GM18517 (cell line): Measurements from ENCODE around the gene PHF8.

Experiments
- ATAC-seq: cut with Tn5 transposase; IDR thresholded peaks from one replicate; pipeline ENCODE4 v1.9.1; 2021; ENCODE audit warnings: mild to moderate bottlenecking, moderate library complexity; ENCODE audit not compliant: unreplicated experiment

The PHF8 gene

DNA sequence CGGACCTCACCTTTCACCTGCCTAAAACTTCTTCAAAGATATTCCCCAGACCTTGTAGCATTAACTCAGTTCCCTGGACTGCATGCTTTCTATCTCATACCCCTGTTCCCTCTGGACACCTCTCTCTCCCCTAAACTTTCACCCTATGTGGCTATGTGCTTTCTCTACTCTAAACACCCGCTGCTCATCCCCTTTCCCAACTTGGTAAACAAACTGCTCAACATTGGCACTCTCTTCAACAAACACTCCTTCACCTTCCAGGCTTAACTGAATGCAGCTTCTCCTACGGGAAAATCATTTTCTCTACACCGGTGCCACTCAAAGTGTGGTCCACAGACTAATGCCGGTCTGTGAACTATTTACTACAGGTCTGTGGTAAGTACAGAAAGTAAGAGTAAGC, 19.9 kb downstream of the PHF8 start:
- no peak for ATAC-seq

DNA sequence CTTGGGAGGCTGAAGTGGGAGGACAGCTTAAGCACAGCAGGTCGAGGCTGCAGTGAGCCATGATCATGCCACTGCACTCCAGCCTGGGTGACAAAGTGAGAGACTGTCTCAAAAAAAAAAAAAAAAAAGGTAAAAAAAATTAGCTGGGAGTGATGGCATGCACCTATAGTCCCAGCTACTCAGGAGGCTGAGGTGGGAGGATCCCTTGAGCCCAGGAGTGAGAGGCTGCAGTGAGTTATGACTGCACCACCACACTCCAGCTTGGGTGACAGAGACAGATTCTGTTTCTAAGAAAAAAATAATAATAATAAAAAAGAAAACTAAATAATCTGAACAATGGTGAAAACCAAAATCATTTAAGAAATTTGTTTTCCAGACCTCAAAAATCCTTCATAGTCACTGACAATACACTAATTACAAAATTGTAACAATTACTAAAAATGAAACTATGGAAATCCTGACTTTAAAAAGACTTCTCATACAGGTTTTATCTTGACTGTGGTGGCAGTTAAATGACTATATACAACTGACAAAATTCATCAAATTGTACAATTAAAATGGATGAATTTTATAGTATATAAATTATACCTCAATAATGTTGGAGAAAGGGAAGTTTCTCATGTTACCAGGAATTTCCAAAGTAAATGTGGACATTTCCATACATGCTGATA, 31.3 kb downstream of the PHF8 start:
- no peak for ATAC-seq

DNA sequence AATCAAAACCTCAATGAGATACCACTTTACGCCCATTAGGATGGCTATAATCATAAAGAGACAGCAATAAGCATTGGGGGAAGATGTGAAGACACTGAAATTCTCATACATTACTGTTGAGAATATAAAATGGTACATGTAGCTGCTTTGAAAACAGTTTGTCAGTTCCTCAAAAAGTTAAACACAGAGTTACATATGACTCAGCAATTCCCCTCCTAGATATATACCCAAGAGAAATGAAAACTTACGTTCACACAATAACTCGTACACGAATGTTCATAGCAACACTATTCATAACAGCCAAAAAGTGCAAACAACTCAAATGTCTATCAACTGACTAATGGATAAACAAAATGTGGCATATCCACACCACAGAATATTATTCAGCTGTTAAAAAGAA, 36.6 kb downstream of the PHF8 start:
- ATAC-seq: no peak

DNA sequence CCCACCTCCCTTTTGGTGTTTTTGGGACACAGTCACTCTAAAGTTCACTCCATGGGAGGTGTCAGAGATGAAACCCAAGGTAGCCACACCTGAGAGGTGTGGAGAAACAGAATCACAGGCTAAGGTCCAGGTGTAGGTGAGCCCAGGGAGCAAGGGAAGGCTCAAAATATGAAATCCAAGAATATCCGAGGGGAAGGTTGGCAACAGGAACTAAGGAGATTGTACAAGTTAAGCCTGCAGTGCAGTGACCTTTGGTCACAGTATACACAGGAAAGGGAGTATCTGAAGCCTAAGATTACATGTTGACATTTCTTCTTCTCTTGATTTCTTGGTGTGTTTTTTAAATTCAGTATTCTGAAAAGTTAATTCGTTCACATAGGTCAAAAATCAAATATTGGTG, 46.5 kb downstream of the PHF8 start:
- ATAC-seq: no peak

DNA sequence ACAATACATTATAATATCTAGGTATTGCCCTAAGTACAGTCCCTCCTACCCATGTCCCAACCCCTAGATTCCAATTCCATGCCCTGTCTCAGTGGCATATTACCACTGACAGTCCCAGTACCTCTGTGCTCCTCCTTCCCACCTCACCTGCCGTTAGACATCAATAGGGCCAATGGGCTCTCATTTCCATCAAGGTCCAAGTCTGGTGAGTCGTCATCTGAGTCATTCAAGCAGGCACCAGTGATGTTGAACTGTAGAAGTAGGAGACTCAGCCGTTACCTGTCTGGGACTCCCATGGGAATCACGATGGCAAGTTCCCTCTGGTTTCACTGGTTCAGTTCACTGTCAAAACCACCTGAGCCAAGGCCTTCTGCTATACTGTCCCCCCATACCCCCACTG, 51.7 kb downstream of the PHF8 start:
- no peak for ATAC-seq

DNA sequence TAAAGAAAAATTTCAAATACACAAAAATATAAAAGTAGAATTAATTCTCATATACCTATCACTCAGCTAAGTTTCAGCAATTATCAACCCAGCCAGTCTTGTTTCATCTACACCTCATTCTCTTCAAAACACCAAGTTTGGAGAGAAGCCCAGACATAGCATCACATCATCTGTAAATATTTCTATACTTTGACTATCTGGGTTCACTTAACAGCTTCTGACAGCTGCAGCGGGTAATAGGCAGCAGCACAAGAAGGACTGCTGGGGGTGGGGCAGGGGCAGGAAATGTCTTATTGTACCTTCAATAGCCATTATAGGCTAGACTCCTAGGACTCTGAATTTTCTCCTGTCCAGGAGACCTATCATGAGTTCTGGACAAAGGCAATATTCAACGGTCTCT, 54.1 kb downstream of the PHF8 start:
- ATAC-seq: no peak

DNA sequence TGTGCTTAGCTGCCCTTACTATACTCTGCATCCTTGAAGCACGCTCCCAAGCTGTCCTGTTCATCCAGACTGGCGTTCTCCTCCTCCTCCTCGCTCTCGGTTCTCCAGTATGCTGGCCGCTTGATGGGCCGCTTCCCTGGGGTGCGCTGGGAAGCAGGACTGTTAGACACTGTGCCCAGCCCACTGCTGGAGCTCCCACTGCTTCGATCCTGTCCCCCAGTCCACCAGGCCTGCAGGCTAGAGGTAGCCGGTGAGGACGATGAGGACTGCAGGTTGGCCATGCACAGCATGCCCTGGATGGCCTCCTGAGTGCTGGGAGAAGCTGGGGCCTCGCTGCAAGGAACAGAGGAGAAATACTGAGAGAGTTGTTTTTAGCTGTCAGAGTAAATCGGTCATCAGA, 59.4 kb downstream of the PHF8 start:
- ATAC-seq: no peak

DNA sequence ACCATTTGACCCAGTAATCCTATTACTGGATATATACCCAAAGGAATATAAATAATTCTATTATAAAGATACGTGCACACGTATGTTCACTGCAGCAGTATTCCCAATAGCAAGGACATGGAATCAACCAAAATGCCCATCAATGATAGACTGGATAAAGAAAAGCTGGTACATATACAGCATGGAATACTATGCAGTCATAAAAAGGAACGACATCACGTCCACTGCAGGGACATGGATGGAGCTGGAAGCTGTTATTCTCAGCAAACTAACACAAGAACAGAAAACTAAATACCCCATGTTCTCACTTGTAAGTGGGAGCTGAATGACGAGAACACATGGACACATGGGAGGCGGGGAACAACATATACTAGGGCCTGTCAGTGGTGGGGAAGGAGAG, 69.7 kb downstream of the PHF8 start:
- ATAC-seq: no peak

DNA sequence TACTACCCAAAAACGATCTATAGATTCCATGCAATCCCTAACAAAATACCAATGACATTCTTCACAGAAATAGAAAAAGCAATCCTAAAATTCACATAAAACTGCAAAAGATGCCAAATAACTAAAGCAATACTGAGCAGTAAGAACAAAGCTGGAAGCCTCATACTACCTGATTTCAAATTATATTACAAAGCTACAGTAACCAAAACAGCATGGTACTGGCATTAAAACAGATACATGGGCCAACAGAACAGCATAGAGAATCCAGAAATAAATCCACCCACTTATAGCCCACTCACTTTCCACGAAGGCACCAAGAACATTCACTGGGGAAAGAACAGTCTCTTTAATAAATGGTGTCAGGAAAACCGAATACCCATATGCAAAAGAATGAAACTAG, 74.7 kb downstream of the PHF8 start:
- ATAC-seq: no peak

DNA sequence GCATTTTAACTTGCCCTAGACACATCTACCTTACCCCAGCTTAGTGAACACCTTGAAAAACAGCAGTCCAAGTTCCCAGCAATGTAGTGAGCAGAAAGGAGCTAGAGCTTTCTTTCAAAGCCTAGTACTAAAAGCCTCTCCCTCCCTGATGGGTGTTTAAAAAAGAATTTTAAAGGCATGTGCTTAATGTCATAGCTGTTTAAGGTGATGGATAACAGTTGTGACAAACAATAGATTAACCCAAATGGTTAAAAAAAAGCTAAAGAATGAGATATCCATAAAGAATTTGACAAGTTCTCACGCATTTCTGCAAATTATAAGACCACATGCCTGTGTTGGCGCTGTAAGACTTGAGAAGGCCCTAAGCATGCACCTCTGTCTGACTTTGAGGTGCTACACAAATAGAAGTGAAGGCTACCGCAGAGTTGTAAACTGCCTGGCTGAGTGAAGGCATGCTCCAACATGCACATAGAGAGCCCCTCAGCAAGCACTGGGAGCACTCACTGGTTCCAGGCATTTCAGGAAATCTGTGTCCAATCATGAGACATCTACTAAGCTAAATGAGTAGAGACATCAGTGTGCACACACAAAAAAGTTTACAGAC, 94.0 kb downstream of the PHF8 start:
- ATAC-seq: no peak

DNA sequence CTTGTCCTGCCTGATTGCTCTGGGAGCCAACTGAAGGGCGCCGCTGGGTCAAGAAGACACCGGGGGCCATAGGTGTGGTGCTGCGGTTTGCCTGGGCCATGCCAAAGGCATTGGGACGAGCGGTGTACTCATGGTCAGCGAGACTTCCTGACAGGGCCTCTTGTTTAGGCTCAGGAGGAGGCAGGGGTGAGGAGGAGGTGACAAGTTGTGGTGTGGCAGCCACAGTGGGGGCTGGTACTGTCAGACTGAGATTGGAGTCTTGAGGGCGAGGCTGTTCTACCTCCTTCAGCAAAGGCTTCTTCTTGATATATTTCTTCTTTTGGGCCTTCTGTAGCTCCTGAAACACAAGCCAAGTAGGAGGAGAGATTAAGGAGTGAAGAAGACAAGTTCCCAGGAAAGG, 104.1 kb downstream of the PHF8 start:
- ATAC-seq: no peak

DNA sequence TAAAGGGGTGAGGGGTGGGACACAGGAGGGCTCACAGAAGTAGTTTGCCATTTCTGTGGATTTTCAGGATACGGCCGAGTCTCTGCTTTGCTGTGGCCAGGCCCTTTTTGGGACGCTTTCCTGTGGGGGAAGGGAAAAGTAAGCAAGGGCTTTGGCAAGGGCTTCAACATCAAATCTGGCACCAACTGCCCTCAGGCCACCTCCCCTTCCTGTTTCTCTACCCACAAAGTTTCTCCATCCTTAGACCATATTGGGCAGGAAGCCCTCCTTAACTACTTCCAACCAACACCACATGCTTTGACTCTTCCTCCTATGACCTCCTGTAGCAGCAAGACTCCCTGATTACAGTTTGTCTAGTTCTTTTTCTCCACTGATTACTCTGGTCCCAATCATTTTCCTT, 105.1 kb downstream of the PHF8 start:
- ATAC-seq: no peak

DNA sequence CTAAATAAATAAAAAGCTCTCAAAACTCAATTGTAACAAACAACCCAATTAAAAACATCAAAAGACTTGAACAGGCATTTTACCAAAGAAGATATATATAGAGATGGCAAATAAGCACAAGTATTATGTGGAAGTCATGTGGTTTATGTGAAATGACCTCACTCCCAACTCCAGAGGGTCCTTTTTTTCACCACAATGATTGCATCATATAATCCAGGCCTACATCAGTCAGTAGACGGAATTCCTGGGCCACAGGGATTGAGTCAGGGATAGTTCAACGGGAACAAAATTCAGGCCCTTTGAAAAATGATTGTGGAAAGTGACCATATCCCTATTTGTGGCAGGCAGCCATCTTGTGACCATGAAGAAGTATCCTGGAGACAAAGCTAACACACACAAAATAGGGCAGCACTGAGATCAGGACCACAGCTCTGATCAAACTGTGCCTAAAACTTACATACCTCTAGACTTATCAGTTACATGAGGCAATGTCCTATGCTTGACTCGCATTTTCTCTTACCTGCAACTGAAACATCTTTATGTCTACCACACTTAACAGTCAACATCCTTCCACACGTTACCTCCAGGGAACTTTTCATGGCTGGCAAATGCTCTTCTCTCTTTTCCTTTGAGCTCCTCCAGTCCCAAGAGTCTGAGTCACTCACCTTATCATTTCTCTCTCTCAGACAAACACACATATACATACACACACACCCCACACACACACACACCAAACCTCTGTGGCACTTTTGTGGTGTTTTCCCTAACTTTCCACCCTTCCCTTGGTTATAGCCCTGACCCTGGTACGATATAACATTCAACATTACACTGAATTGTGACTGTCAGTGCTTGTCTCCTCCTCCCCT, 113.5 kb downstream of the PHF8 start:
- ATAC-seq: no peak

DNA sequence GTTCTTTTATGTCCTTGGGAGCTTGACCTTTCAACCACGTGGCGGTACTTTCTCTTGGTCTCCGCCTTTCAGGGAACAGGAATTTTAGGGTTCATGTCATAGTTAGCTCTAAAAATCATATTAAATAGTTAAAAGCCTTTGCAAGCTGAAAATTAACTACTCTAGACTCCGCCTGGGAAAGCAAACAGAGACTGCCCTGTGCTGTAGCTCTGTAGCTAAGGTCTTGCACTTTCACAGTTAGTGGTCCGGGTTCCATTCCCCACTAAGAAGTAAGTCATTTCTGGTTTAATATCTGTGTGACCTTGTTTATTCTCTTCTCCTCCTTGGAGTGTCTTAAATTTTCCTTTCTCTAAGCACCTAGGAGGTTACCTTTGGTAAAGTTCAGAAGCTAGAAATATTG, 118.2 kb downstream of the PHF8 start:
- ATAC-seq: no peak

DNA sequence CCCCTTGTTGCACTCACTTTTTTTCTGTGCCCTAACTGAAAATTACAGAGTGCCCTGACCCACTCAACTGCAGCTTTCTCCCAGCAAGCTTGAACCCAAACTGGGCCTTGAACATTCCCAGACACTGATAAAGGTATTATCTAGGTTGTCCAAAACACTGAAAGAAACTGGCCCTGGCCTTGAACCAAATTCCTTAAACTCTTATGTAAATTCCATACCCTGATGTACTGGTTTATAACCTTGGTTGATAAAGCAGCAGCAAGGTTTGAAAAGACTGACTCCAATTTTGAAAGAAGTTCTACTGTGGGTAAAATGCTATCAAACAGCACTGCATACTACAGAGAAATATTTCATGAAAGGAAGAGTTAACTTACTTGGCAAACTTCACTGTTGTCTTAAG, 125.6 kb downstream of the PHF8 start:
- ATAC-seq: no peak

DNA sequence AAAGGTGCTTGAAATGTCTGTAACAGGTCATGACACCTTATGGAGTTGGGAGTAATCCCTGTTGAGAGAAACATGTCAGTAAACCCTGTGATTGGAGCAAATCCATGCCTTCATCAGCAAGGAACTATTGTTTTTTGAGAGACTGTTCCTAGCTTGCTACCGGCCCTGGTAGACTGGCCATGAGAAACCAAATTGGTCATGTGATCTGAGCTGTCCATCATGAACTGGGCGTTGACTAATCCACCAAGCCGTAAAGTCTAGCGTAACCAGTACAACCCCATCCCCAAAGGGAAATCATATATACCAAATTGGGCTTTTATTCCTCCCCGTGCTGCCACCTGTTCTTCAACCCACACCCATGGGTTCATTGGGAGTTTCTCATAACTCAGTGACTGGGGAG, 143.7 kb downstream of the PHF8 start:
- no peak for ATAC-seq

DNA sequence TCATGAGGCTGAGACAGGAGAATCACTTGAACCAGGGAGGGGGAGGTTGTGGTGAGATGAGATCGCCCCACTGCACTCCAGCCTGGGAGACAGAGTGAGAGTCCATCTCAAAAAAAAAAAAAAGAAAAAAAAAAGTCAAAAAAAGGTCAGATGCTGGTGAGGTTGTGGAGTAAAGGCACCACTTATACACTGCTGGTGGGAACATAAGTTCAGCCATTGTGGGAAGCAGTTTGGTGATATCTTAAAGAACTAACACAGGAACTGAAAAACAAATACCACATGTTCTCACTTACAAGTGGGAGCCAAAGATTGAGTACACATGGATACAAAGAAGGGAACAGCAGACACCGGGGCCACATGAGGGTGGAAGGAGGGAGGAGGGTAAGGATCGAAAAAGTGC, 149.0 kb downstream of the PHF8 start:
- no peak for ATAC-seq
